Calu3 (cell line): ENCODE results near the gene MT2A. TPM values are rescaled to one million over a fixed set of nuclear protein-coding genes. Genes with fewer than 3 reads are reported as not detected.

Experiments
- BruUV-seq: library from RNA; stranded (reverse); fragments of 400-500 nt; replicated peaks from 2 replicates; lab custom pipeline; 2021; lab: Mats Ljungman, UMichigan
- CTCF ChIA-PET: fragments of 300-600 bp; sonication (Branson Sonifier 250); formaldehyde crosslinking; loops from one replicate; lab custom pipeline; 2022; ENCODE audit warnings: antibody characterized with exemption; lab: Charles Lee
- DNase-seq: peaks from one replicate; pipeline ENCODE4 v3.0.0; 2022
- H3K27ac Mint-ChIP-seq: one replicate; pipeline ENCODE4 v1.8.0; 2022; ENCODE audit warnings: mixed read lengths; ENCODE audit not compliant: unreplicated experiment
- H3K27me3 Mint-ChIP-seq: one replicate; pipeline ENCODE4 v1.8.0; 2022; ENCODE audit warnings: mixed read lengths; ENCODE audit not compliant: unreplicated experiment
- H3K36me3 Mint-ChIP-seq: one replicate; pipeline ENCODE4 v1.8.0; 2022; ENCODE audit warnings: mild to moderate bottlenecking, moderate library complexity, mixed read lengths; ENCODE audit not compliant: insufficient read depth, unreplicated experiment
- H3K4me1 Mint-ChIP-seq: one replicate; pipeline ENCODE4 v1.8.0; 2022; ENCODE audit warnings: mild to moderate bottlenecking, low read depth, mixed read lengths; ENCODE audit not compliant: unreplicated experiment
- H3K4me3 Mint-ChIP-seq: one replicate; pipeline ENCODE4 v1.8.0; 2022; ENCODE audit warnings: mild to moderate bottlenecking, low read depth, moderate library complexity, mixed read lengths; ENCODE audit not compliant: unreplicated experiment
- H3K9me3 Mint-ChIP-seq: one replicate; pipeline ENCODE4 v1.8.0; 2022; ENCODE audit warnings: low read depth, mixed read lengths; ENCODE audit not compliant: unreplicated experiment
- CTCF ChIP-seq: fragments of 200-600 bp; IDR thresholded peaks from one replicate; pipeline ENCODE4 v1.8.0; 2022; ENCODE audit warnings: antibody characterized with exemption; ENCODE audit not compliant: unreplicated experiment
- intact Hi-C: fragments of 100-400 bp; cut with micrococcal nuclease; formaldehyde crosslinking; loops from one replicate; pipeline ENCODE4 v1.10.0; 2022; ENCODE audit not compliant: unreplicated experiment
- total RNA-seq: library from RNA; stranded (reverse); gene quantifications from 2 replicates; pipeline ENCODE4 v1.2.3, GENCODE V29; 2022

MT2A gene
- total RNA-seq, 1 experiment from 2014 or later, result 8.2 TPM

GRCh38 chr16:56583351-56584168 is 24.8 kb upstream of the MT2A start:
- no peak overlapping the region for H3K27ac Mint-ChIP-seq

GRCh38 chr16:56584276-56584675 is 24.1 kb upstream of the MT2A start:
- Mint-ChIP-seq H3K4me3 (no peak overlapping the region), H3K27me3 (peaks cover 93% of the 10 kb centered on the region), H3K9me3 (no peaks in the 10 kb centered on the region), H3K27ac (no peak overlapping the region), H3K4me1 (no peaks in the 10 kb centered on the region), H3K36me3 (no peaks in the 10 kb centered on the region)
- intact Hi-C loops, result no loop called here
- no peak for DNase-seq
- CTCF ChIA-PET, result interaction anchor here (1.1 kb wide), 1 partner anchor 59 kb away, joined by 3 read pairs; no protein-coding TSS in a partner anchor
- BruUV-seq, result no TSS peak
- no peak for TF ChIP-seq CTCF

More at GRCh38 chr16:56583351-56584168, 24.8 kb upstream of the MT2A start:
- Mint-ChIP-seq H3K9me3 (no peaks in the 10 kb centered on the region), H3K4me3 (no peak overlapping the region), H3K36me3 (no peaks in the 10 kb centered on the region), H3K27me3 (peaks cover 86% of the 10 kb centered on the region), H3K4me1 (no peaks in the 10 kb centered on the region)
- CTCF ChIA-PET, result no interaction called here
- intact Hi-C loops, result no loop called here
- no peak for TF ChIP-seq CTCF
- BruUV-seq, result no TSS peak
- no peak for DNase-seq

GRCh38 chr16:56588781-56589140 is 19.6 kb upstream of the MT2A start:
- CTCF ChIA-PET, result no interaction called here
- BruUV-seq, result no TSS peak

More at GRCh38 chr16:56588781-56589140, 19.6 kb upstream of the MT2A start:
- Mint-ChIP-seq H3K36me3 (no peaks in the 10 kb centered on the region), H3K4me3 (no peak overlapping the region), H3K27ac (no peak overlapping the region), H3K4me1 (no peaks in the 10 kb centered on the region), H3K27me3 (peaks cover 86% of the 10 kb centered on the region), H3K9me3 (no peaks in the 10 kb centered on the region)
- intact Hi-C loops, result no loop called here
- no peak for DNase-seq
- no peak for TF ChIP-seq CTCF
